GM19467 (cell line): ENCODE measurements around the gene ATP6V1B1.

ENCODE experiments used
- ATAC-seq: cut with Tn5 transposase; IDR thresholded peaks from one replicate; pipeline ENCODE4 v1.9.1; 2021; ENCODE audit warnings: mild to moderate bottlenecking, moderate library complexity; ENCODE audit not compliant: unreplicated experiment

The ATP6V1B1 gene

DNA sequence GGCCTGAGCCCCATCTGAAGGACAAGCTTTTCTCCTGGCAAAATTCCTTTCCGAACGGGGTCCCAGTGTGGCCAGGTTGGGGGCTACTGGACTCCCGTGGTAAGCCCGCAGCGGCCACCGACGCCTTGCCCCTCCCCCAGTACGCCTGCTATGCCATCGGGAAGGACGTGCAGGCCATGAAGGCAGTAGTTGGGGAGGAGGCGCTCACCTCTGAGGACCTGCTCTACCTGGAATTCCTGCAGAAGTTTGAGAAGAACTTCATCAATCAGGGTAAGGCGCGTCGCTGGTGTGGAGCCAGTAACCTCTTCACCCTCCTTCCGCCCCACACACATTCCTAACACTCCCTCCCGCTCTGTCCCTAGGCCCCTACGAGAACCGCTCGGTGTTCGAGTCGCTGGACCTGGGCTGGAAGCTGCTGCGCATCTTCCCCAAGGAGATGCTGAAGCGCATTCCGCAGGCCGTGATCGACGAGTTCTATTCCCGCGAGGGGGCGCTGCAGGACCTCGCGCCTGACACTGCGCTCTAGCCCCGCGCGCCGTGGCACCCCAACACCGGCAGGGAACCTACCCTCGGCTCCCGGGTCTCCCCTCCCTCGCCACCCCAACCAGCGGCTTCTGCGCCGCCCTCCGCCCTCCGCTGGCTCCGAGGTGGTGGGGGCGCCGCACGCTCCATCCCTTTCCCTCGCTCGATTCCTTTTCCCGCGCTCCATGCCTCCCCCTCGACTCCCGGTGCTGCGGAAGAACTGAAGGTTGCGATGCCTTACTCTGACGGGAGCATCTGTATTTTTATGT, 29.1 kb downstream of the ATP6V1B1 start:
- ATAC-seq, result peak; percentile 84

DNA sequence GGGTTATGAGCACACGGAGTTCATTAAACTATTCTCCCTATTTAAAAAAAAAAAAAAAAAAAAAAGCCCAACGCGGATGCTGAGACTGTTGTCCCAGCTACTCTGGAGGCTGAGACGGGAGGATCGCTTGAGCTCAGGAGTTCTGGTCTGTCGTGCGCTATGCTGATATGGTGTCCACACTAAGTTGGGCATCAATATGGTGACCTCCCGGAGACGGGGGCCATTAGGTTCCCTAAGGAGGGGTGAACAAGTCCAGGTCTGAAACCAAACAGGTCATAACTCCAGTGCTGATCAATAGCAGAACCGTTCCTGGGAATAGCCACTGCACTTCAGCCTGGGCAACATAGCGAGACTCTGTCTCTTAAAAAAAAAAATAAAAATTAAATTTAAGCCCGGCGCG, 29.8 kb downstream of the ATP6V1B1 start:
- ATAC-seq, result no peak

DNA sequence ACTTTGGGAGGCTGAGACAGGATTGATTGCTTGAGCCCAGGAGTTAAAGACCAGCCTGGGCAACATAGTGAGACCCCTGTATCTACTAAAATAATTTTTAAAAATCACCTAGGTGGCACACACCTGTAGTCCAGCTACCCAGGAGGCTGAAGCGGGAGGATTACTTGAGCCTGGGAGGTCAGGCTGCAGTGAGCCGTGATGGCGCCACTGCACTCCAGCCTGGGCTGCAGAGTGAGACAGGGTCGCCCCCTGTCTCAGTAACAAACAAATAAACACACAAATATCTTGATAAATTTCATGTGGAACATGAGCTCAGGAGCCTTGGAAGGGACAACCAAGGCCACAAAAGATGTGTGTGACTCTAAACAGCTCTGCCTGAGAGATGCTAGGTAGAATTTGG, 31.0 kb downstream of the ATP6V1B1 start:
- ATAC-seq, result no peak

DNA sequence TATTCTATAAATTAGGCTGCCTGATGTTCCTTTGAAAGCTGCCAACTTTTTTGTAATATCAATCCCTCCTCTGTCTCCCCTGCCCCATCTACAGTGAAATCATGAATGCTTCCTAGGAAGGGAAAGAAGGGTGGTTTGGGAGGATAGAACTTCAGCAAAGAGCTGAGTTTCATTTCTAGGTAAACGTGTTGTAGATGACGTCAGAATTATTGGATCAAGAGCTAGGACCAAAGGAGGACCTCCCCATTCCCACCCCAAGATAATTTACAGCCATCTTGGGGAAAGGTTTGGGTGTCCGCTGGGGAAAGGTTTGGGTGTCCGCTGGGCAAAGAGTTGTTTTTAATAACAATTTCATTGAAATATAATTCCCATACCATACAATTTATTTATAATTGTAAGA, 31.5 kb downstream of the ATP6V1B1 start:
- no peak for ATAC-seq

DNA sequence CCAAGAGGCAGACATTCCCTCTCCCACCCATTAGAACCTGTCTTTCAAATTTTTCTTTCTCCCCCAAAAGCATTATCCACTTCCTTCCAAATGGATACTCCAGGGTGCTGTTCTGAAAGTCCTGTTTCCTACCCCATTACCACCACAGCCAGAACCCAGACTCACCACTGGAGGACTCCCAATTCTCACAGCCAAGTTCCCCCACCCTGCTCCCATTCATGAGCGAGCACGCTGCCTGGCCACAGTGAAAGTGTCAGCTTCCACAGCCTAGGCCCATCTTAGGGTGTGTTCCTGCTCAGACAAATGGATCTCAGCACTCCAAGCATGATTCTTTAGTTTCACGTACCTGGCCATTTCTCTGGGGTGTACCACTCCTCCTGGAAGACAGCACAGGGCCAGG, 38.9 kb downstream of the ATP6V1B1 start:
- ATAC-seq, result no peak

DNA sequence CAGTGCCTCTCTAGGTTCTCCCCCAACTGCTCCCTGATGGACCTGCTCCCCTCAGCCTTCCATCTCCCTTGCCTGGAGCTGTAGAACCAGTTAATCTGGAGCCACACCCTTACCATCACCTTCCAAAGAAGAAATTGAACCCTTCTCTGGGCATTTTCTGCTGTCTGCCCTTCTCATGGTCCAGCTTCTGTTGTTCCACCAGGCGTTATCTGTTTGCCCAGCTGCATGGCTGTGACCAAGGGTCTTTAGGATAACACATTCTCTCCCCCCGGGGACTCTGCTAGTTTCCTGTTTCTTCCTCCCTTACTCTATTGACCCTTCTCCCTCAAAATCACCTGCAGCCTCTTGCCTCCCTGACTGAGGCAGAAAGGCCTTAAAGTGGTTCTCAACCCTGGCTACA, 39.5 kb downstream of the ATP6V1B1 start:
- ATAC-seq, result no peak

DNA sequence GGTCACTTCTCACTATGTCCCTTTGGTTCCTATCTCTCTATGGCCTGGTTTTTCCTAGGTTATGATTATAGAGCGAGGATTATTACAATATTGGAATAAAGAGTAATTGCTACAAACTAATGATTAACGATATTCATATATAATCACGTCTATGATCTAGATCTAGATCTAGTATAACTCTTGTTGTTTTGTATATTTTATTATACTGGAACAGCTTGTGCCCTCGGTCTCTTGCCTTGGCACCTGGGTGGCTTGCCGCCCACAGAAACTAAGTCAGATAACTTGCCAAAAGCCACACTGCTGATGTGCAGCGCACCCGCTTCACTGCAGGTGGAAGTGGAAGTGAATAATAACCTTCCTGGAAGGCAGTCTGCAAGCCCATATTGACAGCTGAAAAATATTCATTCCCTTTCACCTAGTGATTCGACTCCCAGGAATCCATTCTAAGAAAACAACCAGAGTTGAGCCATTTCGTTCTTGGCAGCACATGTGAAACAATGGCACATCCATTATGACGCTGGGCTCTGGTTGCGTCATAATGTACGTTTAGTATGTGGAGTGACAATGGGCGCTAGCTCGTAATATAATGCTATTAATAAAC, 42.0 kb downstream of the ATP6V1B1 start:
- no peak for ATAC-seq

DNA sequence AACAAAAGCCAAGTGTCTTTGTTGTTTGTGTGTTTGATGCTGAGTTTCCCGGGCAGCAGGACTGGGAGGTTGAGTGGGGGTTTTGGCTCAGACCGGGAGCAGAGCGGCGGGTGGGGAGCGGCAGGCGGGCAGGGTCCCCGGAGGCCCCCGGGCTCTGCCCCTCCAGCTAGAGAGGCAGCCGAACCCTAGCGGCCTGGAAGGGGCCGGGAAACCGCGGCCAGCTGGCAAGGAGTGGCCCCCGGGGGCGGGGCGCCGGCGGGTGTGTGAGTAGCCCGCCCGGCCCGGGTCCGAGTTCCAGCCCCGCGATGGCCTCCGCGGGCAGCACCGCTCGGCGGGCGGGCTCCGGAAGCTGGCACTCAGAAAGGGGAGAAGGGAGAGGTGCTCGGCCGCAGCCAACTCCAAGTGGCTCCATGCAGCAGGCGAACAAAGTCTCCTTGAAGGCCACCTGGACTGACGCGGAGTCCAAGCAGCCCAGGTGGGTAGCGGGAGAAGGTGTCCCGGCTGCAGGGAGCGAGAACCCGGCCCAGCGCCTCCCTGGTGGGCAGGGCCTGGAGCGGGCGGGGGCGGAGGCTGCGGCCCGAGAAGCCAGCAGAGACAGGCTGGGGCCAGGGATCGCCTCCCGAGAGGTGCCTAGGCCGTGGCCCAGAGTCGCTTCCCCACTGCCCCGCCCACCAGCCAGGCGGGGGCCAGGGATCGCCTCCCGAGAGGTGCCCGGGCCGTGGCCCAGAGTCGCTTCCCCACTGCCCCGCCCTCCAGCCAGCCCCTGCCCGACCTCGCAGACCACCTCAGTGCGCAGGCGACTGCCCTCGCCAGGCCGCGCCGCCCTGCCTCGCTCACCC, 42.9 kb downstream of the ATP6V1B1 start, which contains the start of gene ANKRD53:
TSS of gene ANKRD53 (plus strand) at position 290 of the 839 bp plus-strand sequence. CDS start at position 306, 16 bp downstream.
- ATAC-seq, result no peak

DNA sequence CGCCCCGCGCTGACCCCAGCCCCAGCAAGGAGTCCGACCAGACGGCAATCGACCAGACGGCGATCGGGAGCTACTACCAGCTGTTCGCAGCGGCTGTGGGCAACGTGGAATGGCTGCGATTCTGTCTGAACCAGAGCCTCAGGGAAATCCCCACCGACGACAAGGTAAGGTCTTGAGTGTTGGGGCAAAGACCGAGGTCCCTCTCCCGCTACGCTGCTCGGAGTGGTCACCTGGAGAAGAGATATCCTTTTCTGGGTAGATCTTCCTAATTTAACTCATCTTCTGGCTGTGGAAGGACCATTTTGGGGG, 43.4 kb downstream of the ATP6V1B1 start:
- no peak for ATAC-seq

DNA sequence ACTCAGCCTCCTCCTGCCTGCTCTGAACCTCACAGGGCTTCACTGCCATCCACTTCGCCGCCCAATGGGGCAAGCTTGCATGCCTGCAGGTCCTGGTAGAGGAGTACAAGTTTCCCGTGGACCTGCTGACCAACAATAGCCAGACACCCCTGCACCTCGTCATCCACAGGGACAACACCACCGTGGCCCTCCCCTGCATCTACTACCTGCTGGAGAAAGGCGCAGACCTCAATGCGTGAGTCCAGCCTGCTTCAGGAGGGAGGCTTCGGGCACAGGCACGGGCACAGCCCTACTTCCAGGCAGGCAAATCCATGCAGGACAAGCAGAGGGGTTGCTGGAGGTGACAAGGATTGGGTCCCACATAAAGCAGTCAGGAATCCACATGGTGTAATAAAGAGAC, 43.9 kb downstream of the ATP6V1B1 start:
- ATAC-seq, result no peak

DNA sequence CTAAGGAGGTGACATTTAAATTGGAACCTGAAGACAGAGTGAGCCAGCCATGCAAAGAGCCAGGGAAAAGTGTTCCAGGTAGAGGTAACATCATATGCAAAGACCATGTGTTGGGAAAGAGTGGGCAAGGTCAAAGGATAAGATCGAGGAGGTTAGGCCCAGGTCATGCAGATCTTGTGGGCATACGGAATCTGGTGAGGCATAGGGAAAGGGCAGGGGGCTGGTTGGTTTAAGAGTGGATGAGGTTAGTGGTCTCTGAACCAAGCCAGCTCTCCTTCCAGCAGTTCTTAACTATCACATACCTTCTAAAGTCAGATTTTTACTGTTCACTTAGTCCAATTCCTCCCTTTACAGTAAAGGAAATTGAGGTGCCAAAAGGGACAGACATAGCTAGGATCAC, 45.7 kb downstream of the ATP6V1B1 start:
- ATAC-seq, result no peak

DNA sequence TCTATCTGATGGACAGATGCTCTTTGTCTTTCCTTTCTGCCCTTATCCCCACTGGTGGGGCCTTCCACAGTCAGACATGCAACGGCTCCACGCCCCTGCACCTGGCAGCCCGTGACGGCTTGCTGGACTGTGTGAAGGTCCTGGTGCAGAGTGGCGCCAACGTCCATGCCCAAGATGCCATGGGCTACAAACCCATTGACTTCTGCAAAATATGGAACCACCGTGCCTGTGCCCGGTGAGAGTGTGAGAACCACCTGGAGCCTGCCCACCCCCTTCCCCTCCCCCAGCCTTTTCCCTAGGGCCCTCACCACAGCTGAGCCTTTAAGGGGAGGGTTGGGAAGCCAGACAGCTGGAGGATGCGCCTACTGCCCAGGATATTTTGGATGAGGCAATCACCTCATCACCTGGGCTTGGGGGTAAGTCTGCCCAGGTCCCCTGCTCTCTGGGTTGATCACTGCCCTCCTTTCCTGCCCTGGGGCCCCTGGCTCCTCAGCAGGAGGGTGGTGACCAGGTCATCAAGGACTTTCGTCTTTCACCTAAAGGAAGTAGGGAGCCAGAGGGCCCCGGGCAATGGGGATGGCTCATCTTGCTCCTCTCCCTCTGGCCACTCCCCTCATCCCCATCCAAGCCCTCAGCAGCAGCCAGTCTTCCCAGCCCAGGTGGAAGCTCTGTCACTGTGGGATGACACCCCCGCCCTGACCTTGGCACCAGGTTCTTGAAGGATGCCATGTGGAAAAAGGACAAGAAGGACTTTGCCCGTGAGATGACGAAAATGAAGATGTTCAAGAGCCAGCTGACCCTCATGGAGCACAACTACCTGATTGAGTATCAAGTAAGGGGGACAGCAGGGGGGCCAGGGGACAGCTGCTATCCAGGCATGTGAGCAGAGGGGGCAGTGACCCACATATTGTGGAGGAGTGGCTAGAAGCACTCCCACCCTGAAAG, 46.4 kb downstream of the ATP6V1B1 start:
- no peak for ATAC-seq

DNA sequence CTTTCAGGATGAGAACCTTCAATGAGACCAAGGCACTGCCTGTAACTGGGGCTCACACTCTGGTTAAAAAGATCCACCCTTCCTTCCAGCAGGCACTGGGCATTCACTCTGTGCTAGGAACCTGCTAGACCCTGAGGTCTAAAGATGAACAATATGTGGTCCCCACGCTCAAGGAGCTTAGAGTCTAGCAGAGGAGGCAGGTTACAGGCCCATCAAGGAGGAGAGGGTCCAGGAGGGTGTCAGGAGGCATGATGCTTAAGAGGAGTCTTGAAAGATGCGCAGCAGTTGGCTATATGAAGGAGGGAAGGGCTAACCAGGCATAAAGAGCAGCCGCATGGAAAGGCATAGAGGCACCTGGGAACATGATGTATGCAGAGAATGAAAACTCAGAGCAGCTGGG, 47.3 kb downstream of the ATP6V1B1 start:
- no peak for ATAC-seq

DNA sequence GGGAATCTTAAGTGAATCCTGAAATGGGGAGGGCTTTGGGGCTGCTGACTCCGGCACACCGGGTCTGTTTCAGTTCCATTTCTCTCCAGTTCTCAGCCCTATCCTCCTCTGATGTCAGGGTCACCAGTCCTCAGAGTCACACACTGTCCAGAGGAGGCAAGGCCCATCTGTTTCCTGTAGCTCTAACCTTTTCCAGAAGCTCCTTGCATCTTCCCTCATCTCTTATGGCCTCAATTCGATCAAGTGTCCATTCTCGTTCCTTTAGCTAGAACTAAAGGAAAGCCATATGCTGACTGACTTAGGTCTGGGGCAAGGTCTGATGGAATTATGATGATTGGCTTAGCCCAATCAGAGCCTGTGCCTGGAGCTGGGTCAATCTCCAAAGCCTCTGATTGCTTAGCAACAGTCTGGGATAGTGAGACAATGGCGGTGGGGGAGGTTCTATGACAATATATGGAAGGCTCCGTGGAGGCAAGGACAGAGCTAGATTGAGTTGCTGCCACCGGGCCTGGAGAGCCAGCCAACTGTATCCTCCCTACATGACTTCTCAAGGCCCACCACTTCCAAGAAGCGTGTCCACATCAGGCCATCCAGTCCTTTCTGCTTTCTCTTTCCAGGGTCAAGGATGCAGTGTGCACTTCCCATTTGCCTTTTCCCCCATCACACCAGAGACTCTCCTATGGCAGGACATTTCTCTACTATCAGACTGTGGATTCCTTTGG, 48.0 kb downstream of the ATP6V1B1 start:
- no peak for ATAC-seq

DNA sequence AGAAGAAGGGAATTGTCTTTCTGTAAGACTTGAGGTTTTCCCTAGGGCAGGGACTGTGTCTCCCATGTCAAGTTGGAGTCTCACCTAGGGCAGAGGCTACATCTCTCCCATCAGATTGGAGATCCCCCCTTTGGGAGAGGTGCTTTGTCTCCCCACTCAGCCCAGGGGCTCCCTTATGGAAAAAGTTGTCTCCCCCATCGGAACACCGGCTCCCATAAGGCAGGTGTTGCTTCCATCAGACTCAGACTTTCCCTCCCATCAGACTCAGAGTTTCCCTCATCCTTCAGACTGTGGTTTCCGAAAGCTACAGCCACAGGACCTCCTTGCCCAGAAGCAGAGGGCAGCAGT, 48.5 kb downstream of the ATP6V1B1 start:
- ATAC-seq, result no peak

DNA sequence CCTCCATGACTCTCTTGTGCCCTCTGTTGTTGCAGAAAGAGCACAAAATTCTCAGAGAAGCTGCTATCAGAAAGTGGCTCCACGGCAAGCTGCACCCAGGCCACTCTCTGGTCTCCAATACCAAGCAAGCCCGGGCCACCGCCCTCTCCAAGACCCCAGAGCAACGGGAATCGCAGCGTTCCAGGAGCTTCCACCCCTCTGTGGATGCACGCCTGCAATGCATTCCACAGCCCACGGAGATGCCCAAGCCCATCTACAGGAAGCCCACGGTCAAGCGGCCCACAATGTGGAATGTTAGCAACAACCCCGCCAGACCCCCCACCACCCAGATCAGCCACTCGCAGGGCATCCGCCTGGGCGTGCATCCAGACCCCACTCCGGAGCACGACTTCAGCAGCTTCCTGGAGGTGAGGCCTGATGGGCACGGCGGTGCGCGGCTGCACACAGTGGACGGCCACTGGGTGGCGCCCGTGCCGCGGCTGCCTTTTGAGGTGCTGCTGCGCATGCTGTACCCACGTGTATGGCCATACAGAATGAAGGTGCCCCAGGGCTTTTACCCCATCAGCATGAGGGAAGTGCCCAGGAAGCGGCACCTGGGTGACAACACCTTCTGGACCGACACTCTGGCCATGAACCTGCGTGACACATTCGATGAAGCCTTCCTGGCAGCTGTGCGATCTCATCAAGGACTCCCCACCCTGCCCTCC, 49.0 kb downstream of the ATP6V1B1 start:
- peak; percentile 82 for ATAC-seq

DNA sequence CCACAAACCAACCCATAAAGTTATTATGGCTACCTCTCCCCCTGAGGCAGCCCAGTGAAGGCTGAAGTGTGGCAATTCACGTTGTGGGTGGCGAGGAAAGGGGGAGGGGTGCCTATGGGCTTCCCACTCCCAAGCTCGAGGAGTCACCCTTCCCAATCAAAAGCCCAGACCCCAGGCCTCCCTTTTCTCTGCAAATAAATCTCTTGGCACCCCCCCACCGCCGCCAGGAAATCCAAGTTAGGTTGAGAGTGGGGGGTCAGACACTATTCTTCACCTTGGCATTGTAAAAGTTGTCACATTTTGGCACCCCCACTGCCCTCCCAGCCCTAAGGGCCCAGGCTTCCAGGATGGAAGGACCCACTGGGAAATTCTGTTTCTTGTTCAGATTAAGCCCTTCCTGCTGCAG, 49.6 kb downstream of the ATP6V1B1 start:
- no peak for ATAC-seq

DNA sequence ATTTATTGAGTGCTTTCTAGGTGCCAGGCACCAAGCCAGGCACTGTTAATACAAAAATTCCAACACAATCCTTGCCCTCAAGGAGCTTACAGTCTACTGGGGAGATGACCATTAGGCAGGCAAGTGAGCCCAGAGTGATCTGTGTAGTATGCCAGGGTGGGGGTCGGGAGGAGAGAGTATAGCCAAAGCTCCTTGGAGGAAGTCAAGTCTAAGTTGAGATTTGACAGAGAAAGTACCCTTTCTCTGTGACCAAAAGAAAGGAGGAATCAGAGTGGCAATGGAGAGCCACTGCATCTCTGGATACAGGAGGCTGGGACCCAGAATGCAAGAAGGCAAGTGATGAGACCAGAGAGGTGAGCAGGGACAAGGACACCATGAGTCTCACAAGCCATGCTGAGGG, 50.3 kb downstream of the ATP6V1B1 start:
- no peak for ATAC-seq

DNA sequence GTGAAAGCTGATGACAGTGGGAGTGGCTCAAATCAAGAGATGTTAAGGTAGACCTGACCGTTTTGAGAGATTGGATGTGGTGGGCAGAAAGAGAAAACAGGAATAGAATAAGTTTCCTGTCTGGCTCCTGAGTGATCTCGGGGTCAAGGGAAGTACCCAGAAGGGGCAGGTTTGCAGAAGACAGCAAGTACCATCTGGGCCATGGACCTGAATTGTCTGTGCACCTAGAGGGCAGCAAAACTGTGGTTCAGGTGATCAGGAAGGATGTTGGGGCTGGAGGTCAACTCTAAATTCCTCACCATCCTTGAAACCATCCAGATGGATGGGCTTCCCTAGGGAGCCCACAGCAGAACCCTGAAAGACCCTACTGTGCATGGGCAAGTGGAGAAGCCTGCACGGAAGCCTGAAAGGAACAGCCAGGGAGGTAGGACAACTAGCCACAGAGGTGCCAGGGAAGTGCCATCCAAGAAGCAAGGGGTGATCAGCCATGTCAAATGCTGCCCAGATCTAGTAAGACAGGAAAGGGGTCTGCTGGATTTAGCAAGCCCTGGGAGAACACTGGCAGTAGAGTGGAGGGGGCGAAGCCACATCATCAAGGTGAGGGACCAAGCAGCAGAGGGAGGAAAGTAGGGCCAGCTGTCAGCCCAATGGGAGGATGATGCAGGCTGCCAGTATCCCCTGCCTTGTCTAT, 50.9 kb downstream of the ATP6V1B1 start:
- no peak for ATAC-seq
